Jurkat, Clone E6-1 (cell line): ENCODE data around the gene RO60.

ENCODE experiments used
- DNase-seq: peaks from one replicate; pipeline ENCODE4 v3.0.0-alpha.2; 2011; ENCODE audit warnings: low read depth, low spot score
- H3K4me3 ChIP-seq: 2 replicates; pipeline ENCODE4 v1.5.1; 2011; ENCODE audit warnings: mild to moderate bottlenecking, low read length, control low read depth, moderate library complexity

The RO60 gene

DNA sequence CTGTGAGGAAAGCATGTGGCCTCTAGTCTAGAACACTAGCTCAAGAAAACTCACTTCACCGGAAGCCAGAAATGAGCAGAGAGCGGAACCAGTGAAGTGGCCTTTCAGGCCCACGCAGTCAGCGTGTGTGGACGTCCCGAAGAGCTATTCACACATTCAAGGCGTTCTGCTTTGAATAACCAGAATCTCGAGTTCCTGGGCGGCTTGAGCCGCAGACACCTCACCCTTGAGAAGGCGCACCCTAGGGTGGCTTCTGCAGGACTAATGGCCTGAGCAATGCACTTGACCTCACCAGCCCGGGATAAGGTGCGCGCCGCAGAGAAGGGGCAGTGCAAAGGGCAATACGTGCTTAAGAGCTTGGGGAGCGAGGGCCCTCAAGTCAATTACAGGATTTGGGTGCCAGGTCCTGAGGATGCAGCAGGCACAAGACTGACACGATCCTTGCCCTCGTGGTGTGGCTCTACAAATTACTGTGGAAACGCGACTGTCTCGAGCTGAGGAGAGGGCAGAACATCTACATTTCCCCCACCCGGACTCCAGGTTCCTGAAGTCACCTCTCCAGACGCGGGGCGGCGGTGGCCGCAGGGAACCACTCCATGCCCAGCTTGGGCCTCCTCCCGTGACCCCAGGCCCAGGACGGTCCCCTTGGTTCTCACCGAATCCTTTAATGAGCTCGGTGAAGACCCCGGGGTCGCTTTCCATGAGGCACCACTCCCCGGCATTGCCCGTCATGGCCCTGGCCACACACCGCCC is 707 bp upstream of the RO60 start:
- peak; percentile 50 for DNase-seq
- H3K4me3 ChIP-seq = peak overlapping the region; percentile 99

- H3K4me3 ChIP-seq = peak overlapping the region; percentile 99
- DNase-seq = no peak
Measured at GRCh38 chr1:193060115-193060403, 647 bp downstream of the RO60 start.

GRCh38 chr1:193060406-193060805 is 994 bp downstream of the RO60 start:
- DNase-seq = no peak
- peak overlapping the region; percentile 99 for H3K4me3 ChIP-seq

DNA sequence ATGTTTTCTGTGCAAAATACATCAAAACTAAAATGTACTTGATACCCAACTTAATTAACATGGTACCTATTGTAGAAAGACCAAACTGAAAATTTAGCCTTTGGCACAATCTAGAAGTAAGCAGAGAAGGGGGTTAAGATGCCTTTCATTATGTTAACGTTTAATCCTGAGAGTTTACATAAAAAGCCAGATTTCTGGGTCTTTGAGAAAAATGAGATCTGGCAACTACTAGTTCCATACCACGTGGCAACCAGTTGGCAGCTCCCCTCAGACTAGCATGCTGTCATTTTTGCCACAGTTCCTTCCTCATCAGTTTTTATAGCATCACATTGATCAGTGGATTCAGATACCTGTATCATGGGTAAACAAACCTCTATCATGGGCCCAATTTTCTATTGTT is 1.5 kb downstream of the RO60 start:
- no peak for DNase-seq
- H3K4me3 ChIP-seq = peak overlapping the region; percentile 99

DNA sequence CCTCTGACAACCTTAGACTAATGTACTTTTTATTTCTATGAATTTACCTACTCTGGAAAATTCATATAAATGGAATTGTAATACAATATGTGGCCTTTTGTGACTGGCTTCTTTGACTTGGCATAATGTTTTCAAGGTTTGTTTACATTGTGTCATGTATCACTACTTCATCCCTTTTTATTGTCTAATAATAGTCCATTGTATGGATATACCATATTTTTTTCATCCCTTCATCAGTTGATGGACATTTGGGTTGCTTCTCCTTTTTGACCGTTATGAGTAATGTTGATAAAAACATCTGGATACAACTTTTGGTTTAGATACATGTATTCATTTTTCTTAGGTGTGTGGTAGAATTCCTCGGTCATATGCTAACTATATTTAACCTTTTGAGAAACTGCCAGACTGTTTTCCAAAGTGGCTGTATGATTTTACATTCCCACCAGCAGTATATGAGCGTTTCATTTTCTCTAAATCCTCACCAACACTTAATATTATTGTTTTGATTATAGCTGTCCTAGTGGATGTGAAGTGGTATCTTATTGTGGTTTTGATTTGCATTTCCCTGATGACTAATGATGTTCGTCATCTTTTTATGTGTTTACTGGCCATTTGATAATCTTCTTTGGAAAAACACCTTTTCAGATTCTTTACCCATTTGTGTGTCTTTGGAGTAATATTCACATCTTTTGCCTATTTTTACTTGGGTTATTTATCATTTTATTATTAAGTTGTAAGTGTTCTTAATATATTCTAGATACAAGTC is 3.5 kb downstream of the RO60 start:
- DNase-seq = no peak

GRCh38 chr1:193065954-193066353 is 6.5 kb downstream of the RO60 start:
- no peak overlapping the region for H3K4me3 ChIP-seq
- no peak for DNase-seq

More for the DNA sequence above, 3.5 kb downstream of the RO60 start:
- H3K4me3 ChIP-seq = no peak overlapping the region

GRCh38 chr1:193066606-193067005 is 7.2 kb downstream of the RO60 start:
- no peak for DNase-seq

DNA sequence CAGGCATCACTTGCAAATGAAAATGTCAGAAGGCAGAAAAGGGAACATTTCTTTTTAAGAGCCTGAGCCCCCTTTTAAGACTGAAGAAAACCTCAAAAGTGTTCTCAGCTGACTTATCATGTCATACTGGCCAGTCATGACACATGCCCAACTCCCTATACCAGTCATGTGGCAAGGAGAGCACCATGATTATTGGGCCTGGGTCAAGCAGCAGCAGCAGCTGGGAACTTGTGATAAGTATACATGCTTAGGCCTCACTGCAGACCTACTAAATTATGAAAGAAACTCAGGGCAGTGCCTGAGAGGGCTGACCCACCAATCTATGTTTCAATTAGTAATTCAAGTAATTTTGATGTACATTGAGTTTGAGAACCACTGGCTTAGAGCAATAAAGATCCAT is 8.6 kb downstream of the RO60 start:
- no peak overlapping the region for H3K4me3 ChIP-seq
- no peak for DNase-seq

More at GRCh38 chr1:193066606-193067005, 7.2 kb downstream of the RO60 start:
- no peak overlapping the region for H3K4me3 ChIP-seq

GRCh38 chr1:193069748-193070385 is 10.5 kb downstream of the RO60 start:
- no peak for DNase-seq
- no peak overlapping the region for H3K4me3 ChIP-seq

- no peak for DNase-seq
- no peak overlapping the region for H3K4me3 ChIP-seq
Measured at GRCh38 chr1:193070386-193070753, 11.0 kb downstream of the RO60 start.

DNA sequence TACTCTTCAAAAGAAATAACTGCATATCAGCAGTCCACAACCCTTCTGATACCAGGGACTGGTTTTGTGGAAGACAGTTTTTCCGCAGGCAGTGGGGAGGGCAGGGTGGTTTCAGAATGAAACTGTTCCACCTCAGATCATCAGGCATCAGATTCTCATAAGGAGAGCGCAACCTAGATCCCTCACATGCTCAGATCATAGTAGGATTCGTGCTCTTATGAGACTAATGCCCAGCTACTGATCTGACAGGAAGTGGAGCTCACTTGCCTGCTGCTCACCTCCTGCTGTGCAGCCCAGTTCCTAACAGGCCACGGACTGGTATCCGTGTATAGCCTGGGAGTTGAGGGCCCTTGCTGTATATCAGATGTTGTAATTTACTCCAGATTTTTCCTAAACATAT is 11.5 kb downstream of the RO60 start:
- DNase-seq = no peak
- H3K4me3 ChIP-seq = no peak overlapping the region

- H3K4me3 ChIP-seq = no peak overlapping the region
- DNase-seq = no peak
Measured at GRCh38 chr1:193077991-193078390, 18.6 kb downstream of the RO60 start.

GRCh38 chr1:193079187-193079586 is 19.8 kb downstream of the RO60 start:
- H3K4me3 ChIP-seq = no peak overlapping the region
- no peak for DNase-seq

DNA sequence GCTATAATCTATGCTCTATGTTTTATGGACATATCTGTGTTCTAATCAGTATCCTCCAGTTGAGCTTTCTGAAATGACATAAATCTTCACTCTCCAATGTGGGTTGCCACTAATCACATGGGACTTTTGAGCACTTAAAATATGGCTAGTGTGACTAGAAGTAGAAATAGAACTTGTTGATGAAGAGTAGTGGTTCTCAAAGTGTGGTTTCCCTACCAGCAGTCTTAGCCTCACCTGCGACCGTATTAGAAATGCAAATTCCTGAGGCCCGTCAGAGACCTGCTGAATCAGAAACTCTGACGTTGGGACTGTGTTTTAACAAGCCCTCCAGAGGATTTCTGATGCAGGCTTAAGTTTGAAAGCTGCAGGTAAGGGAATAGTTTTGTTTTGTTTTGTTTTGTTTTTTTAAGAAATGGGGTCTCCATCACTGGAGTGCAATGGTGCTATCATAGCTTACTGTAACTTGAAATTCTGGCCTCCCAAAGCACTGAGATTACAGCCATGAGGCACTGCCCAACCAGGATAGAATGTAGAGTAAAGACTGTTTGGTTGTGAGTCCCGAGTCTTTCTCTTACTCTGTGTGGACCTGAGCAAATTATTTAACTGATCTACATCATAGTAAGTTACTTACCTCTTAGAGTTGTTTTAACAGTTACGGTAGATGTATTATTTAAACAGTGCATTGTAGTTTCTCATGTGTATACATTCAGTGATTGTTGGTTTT is 24.1 kb downstream of the RO60 start:
- no peak for DNase-seq
- no peak overlapping the region for H3K4me3 ChIP-seq

- no peak for DNase-seq
- no peak overlapping the region for H3K4me3 ChIP-seq
Measured at GRCh38 chr1:193085263-193085662, 25.9 kb downstream of the RO60 start.

GRCh38 chr1:193086342-193086741 is 26.9 kb downstream of the RO60 start:
- DNase-seq = no peak
- H3K4me3 ChIP-seq = no peak overlapping the region

DNA sequence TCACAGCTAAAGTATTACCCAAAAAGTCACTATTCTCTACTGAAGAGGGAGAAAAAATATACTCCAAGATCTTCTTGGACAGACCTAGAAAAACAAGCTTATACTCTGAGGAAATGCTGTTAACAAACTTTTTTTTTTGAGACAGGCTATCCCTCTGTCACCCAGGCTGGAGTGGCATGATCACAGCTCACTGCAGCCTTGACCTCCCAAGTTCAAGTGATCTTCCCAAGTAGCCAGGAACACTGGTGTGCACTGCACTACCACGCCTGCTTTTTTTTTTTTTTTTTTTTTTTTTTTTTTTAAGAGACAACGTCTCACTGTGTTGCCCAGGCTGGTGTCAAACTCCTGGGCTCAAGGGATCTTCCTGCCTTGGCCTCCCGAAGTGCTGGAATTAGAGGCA is 28.5 kb downstream of the RO60 start:
- no peak overlapping the region for H3K4me3 ChIP-seq
- DNase-seq = no peak

GRCh38 chr1:193090865-193091264 is 31.5 kb downstream of the RO60 start:
- H3K4me3 ChIP-seq = no peak overlapping the region
- no peak for DNase-seq

DNA sequence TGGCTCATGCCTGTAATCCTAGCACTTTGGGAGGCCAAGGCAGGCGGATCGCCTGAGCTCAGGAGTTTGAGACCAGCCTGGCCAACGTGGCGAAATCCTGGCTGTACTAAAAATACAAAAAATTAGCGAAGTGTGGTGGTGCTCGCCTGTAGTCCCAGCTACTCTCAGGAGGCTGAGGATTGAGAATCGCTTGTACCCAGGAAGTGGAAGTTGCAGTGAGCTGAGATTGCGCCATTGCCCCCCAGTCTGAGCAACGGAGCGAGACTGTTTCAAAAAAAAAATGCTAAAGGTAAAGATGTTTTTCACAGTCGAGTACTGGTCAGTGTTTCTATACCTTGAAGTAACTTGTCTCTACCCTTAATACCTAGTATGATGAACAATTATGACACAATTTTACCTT is 34.7 kb downstream of the RO60 start:
- no peak for DNase-seq
- no peak overlapping the region for H3K4me3 ChIP-seq

DNA sequence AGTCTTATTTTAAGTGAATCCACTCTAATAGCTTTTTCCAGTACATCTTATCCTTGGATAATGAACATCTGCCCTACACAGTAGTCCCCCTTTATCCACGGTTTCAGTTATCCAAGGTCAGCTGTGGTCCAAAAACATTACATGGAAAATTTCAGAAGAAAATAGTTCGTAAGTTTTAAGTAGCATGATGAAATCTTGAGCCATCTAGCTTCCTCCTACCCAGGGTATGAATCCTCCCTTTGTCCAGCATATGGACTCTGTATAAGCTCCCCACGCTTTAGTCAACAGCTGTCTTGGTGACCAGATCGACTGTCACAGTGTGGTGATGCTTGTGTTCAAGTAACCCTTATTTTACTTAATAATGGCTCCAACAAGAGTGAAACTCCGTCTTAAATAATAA is 43.2 kb downstream of the RO60 start:
- no peak for DNase-seq

More for the DNA sequence above, 43.2 kb downstream of the RO60 start:
- H3K4me3 ChIP-seq = no peak overlapping the region
